ENCODE data around the gene FLVCR1.

- TF ChIP-seq CTCF (IDR thresholded peaks at IDR 0.05) (no peak), CREB1 (CRISPR knock-in tag; IDR thresholded peaks at IDR 0.05) (no peak), NR3C1 (CRISPR knock-in tag; conservative IDR thresholded peaks at IDR 0.05; ENCODE audit: low read depth) (no peak)
Observed at GRCh38 chr1:212922016-212922415, 63.9 kb downstream of the FLVCR1 start.
